ENCODE results near the gene KRT34.
A peak's percentile ranks its signal among the peaks of the same experiment; 100 is the strongest.

Gene KRT34

GRCh38 chr17:41369713-41370112, 12.4 kb downstream of the KRT34 start, which contains the start of gene KRT33B:
TSS of gene KRT33B (minus strand) at chr17:41369813. CDS start at chr17:41369750, 63 bp downstream.
- Histone ChIP-seq H3K9me3 (ENCODE audit: severe bottlenecking) (no peaks in the 10 kb centered on the region), H3K4me3 (ENCODE audit: severe bottlenecking) (no peak within 1 kb of the TSS), H3K4me1 (ENCODE audit: insufficient read depth, poor library complexity, severe bottlenecking) (peaks cover 15% of the 10 kb centered on the region), H3K36me3 (ENCODE audit: low read depth) (no peaks in the 10 kb centered on the region), H3K27ac (ENCODE audit: poor library complexity, severe bottlenecking) (no peak within 1 kb of the TSS), H3K27me3 (ENCODE audit: insufficient read depth, poor library complexity, severe bottlenecking) (no peaks in the 10 kb centered on the region)
- ATAC-seq (ENCODE audit: low read depth) = no peak
- no peak for DNase-seq (ENCODE audit: low spot score)
- TF ChIP-seq CTCF (IDR thresholded peaks at IDR 0.05; ENCODE audit: poor library complexity, severe bottlenecking) = no peak

- H3K36me3 ChIP-seq (ENCODE audit: low read depth) = no peaks in the 10 kb centered on the region
Measured at GRCh38 chr17:41369023-41369422, 13.1 kb downstream of the KRT34 start.

GRCh38 chr17:41367426-41368075, 14.6 kb downstream of the KRT34 start:
- no peaks in the 10 kb centered on the region for H3K9me3 ChIP-seq (ENCODE audit: severe bottlenecking)
- no peak for TF ChIP-seq CTCF (IDR thresholded peaks at IDR 0.05; ENCODE audit: poor library complexity, severe bottlenecking)
- H3K4me3 ChIP-seq (ENCODE audit: severe bottlenecking) = no peak overlapping the region
- ATAC-seq (ENCODE audit: low read depth) = peak; percentile 84
- H3K4me1 ChIP-seq (ENCODE audit: insufficient read depth, poor library complexity, severe bottlenecking) = peaks cover 15% of the 10 kb centered on the region
- no peaks in the 10 kb centered on the region for H3K36me3 ChIP-seq (ENCODE audit: low read depth)
- no peaks in the 10 kb centered on the region for H3K27me3 ChIP-seq (ENCODE audit: insufficient read depth, poor library complexity, severe bottlenecking)
- DNase-seq (ENCODE audit: low spot score) = no peak
- peak overlapping the region; percentile 51 for H3K27ac ChIP-seq (ENCODE audit: poor library complexity, severe bottlenecking)

More at GRCh38 chr17:41369023-41369422, 13.1 kb downstream of the KRT34 start:
- H3K27ac ChIP-seq (ENCODE audit: poor library complexity, severe bottlenecking) = no peak overlapping the region
- ATAC-seq (ENCODE audit: low read depth) (no peak), DNase-seq (ENCODE audit: low spot score) (no peak)
- no peaks in the 10 kb centered on the region for H3K9me3 ChIP-seq (ENCODE audit: severe bottlenecking)
- H3K4me1 ChIP-seq (ENCODE audit: insufficient read depth, poor library complexity, severe bottlenecking) = peaks cover 15% of the 10 kb centered on the region
- no peak for TF ChIP-seq CTCF (IDR thresholded peaks at IDR 0.05; ENCODE audit: poor library complexity, severe bottlenecking)
- H3K27me3 ChIP-seq (ENCODE audit: insufficient read depth, poor library complexity, severe bottlenecking) = no peaks in the 10 kb centered on the region
- no peak overlapping the region for H3K4me3 ChIP-seq (ENCODE audit: severe bottlenecking)

- no peak for ATAC-seq (ENCODE audit: low read depth)
- Histone ChIP-seq H3K9me3 (ENCODE audit: severe bottlenecking) (no peaks in the 10 kb centered on the region), H3K27ac (ENCODE audit: poor library complexity, severe bottlenecking) (no peak overlapping the region), H3K36me3 (ENCODE audit: low read depth) (no peaks in the 10 kb centered on the region), H3K27me3 (ENCODE audit: insufficient read depth, poor library complexity, severe bottlenecking) (no peaks in the 10 kb centered on the region), H3K4me1 (ENCODE audit: insufficient read depth, poor library complexity, severe bottlenecking) (peaks cover 15% of the 10 kb centered on the region), H3K4me3 (ENCODE audit: severe bottlenecking) (no peak overlapping the region)
- no peak for DNase-seq (ENCODE audit: low spot score)
- no peak for TF ChIP-seq CTCF (IDR thresholded peaks at IDR 0.05; ENCODE audit: poor library complexity, severe bottlenecking)
Measured at GRCh38 chr17:41366070-41366469, 16.0 kb downstream of the KRT34 start.

GRCh38 chr17:41363881-41364280, 18.2 kb downstream of the KRT34 start:
- Histone ChIP-seq H3K4me1 (ENCODE audit: insufficient read depth, poor library complexity, severe bottlenecking) (peaks cover 19% of the 10 kb centered on the region), H3K27ac (ENCODE audit: poor library complexity, severe bottlenecking) (no peak overlapping the region), H3K36me3 (ENCODE audit: low read depth) (no peaks in the 10 kb centered on the region), H3K27me3 (ENCODE audit: insufficient read depth, poor library complexity, severe bottlenecking) (no peaks in the 10 kb centered on the region), H3K9me3 (ENCODE audit: severe bottlenecking) (no peaks in the 10 kb centered on the region), H3K4me3 (ENCODE audit: severe bottlenecking) (no peak overlapping the region)
- TF ChIP-seq CTCF (IDR thresholded peaks at IDR 0.05; ENCODE audit: poor library complexity, severe bottlenecking) = no peak
- ATAC-seq (ENCODE audit: low read depth) (no peak), DNase-seq (ENCODE audit: low spot score) (no peak)
